NT2/D1 (cell line): ENCODE measurements around the gene FBXO38.

ENCODE experiments used
- SUZ12 ChIP-seq: IDR thresholded peaks from 2 replicates; pipeline ENCODE4 v1.6.1; 2011; ENCODE audit not compliant: insufficient read length, insufficient read depth; ENCODE audit errors: extremely low read depth
- YY1 ChIP-seq: IDR thresholded peaks from 2 replicates; pipeline ENCODE4 v1.6.1; 2011; ENCODE audit not compliant: insufficient read length, insufficient read depth
- ZNF274 ChIP-seq: IDR thresholded peaks from 2 replicates; pipeline ENCODE4 v1.6.1; 2011; ENCODE audit warnings: mild to moderate bottlenecking, low read depth, low read length

GRCh38 chr5:148454576-148454975 is 70.8 kb downstream of the FBXO38 start:
- TF ChIP-seq YY1 (no peak), ZNF274 (no peak), SUZ12 (no peak)
